Gastroesophageal sphincter (tissue), 3 donors: ENCODE results near the gene TNS3.

Source experiments
- EP300 ChIP-seq: sonication (generic); formaldehyde crosslinking; IDR thresholded peaks from one replicate; pipeline ENCODE4 v1.6.1; 2017; ENCODE audit warnings: antibody characterized with exemption, mild to moderate bottlenecking
- POLR2A ChIP-seq, 2 donors: fragments of 450-650 bp; IDR thresholded peaks; one replicate each; pipeline ENCODE4 v1.6.1; 2017; ENCODE audit warnings: antibody characterized with exemption in 2 of 2, mild to moderate bottlenecking in 2 of 2, moderate library complexity in 1 of 2
- TF ChIP-seq, protein P1 (sequence below), 4 experiments: fragments of 200-600 bp in 2 of 4; fragments of 450-650 bp in 2 of 4; sonication (generic) in 1 of 4; IDR thresholded peaks; one replicate each; pipeline ENCODE4 v1.5.1; 2017 to 2019; ENCODE audit warnings: antibody characterized with exemption in 4 of 4, mild to moderate bottlenecking in 2 of 4, moderate library complexity in 2 of 4

DNA sequence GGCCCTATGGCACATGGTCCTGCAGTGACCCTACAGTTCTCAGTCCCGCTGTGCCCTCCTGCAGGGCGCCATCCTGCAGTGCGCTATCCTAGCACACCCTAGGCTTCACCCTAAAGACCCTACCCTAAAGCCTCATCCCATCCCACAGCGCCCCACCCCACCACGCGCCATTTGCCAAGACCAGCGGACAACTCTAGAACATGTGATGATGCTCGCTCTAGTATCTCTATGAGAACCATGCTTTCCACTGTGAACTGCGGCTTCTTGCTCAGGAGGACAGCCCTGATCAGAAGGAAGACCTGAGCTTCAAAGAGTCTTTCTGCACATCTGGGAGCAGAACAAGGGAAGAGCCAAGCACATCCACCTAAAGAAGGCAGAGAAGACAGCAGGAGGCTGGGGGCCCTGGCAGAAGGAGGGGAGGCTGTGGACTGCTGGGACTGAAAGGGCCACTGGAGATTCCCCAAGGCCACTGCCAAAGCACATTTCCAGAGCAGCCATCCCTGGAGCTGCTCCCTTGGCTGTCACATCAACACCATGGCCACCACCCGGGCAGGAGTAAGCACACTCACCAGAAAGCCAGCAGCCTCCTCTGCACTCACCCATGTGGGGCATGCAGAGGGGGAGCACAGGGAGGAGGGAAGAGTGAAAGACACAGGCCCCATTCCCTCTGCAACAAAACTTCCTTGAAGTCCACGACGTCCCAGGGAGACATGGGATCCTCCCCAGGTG is 134.1 kb downstream of the TNS3 start:
- TF ChIP-seq POLR2A (IDR thresholded peaks at IDR 0.05) (no peak), EP300 (no peak)
- TF ChIP-seq, protein P1, sequence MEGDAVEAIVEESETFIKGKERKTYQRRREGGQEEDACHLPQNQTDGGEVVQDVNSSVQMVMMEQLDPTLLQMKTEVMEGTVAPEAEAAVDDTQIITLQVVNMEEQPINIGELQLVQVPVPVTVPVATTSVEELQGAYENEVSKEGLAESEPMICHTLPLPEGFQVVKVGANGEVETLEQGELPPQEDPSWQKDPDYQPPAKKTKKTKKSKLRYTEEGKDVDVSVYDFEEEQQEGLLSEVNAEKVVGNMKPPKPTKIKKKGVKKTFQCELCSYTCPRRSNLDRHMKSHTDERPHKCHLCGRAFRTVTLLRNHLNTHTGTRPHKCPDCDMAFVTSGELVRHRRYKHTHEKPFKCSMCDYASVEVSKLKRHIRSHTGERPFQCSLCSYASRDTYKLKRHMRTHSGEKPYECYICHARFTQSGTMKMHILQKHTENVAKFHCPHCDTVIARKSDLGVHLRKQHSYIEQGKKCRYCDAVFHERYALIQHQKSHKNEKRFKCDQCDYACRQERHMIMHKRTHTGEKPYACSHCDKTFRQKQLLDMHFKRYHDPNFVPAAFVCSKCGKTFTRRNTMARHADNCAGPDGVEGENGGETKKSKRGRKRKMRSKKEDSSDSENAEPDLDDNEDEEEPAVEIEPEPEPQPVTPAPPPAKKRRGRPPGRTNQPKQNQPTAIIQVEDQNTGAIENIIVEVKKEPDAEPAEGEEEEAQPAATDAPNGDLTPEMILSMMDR (IDR thresholded peaks at IDR 0.05): no peak
